K562 (cell line): ENCODE data around the gene TOR1AIP2. TPM values are rescaled to one million over a fixed set of nuclear protein-coding genes. Genes with fewer than 3 reads are reported as not detected.

Experiments used
- ERF ChIP-seq: fragments of 450-650 bp; formaldehyde crosslinking; IDR thresholded peaks from 2 replicates; pipeline ENCODE4 v1.4.0; 2020; ENCODE audit warnings: mild to moderate bottlenecking, mixed read lengths
- ETV1 ChIP-seq: fragments of 450-650 bp; conservative IDR thresholded peaks from 2 replicates; pipeline ENCODE4 v1.6.1; 2016; ENCODE audit warnings: missing genetic modification characterization, control low read depth, low read depth, missing compliant biosample characterization
- LARP7 ChIP-seq: fragments of 450-650 bp; IDR thresholded peaks from 2 replicates; pipeline ENCODE4 v1.6.1; 2016
- OTX1 ChIP-seq: fragments of 450-650 bp; formaldehyde crosslinking; IDR thresholded peaks from 2 replicates; pipeline ENCODE4 v1.4.0; 2022; ENCODE audit warnings: mild to moderate bottlenecking
- PHF8 ChIP-seq: fragments of 200-600 bp; sonication (generic); IDR thresholded peaks from 2 replicates; pipeline ENCODE4 v1.6.1; 2012; ENCODE audit warnings: mixed run types, mild to moderate bottlenecking, inconsistent platforms, low read length, moderate library complexity, borderline replicate concordance
- ZFX ChIP-seq: sonication (generic); formaldehyde crosslinking; IDR thresholded peaks from 2 replicates; pipeline ENCODE4 v1.8.0; 2022; ENCODE audit warnings: mild to moderate bottlenecking, missing genetic modification reagents, moderate library complexity
- ZNF699 ChIP-seq: fragments of 250-450 bp; sonication (Bioruptor Pico); IDR thresholded peaks from 2 replicates; pipeline ENCODE4 v1.8.0; 2021; ENCODE audit warnings: mild to moderate bottlenecking, moderate library complexity; ENCODE audit not compliant: insufficient replicate concordance
- polyA plus RNA-seq, 8 experiments: library from polyadenylated mRNA; depleted of rRNA in 4 of 8; stranded (reverse) in 5 of 8; unstranded in 3 of 8; fragments of >200 nt; fragmentation: Nextera tagmentation in 2 of 8; fragmentation: Illumina TruSeq in 1 of 8; extraction: Ambion mirVana in 2 of 8; extraction: Trizol in 1 of 8; gene quantifications; 2 replicates each; pipeline versions ENCODE4 v1.2.1 to v1.2.3, GENCODE V29; 2011 to 2014; ENCODE audit warnings: inconsistent platforms in 1 of 8, missing spikeins in 1 of 8
- total RNA-seq, 7 experiments: library from RNA; depleted of rRNA in 6 of 7; stranded (reverse); fragments of >200 nt in 6 of 7; fragmentation: Illumina TruSeq in 2 of 7; extraction: Trizol in 2 of 7; gene quantifications; 2 replicates each; pipeline versions ENCODE4 v1.2.1 to v1.2.3, GENCODE V29; 2011 to 2021; ENCODE audit warnings: low replicate concordance in 1 of 7
- TF ChIP-seq, protein P1 (sequence below): fragments of 450-650 bp; formaldehyde crosslinking; IDR thresholded peaks from 2 replicates; pipeline ENCODE4 v1.4.0; 2020; ENCODE audit warnings: mild to moderate bottlenecking, moderate library complexity
- TF ChIP-seq, protein P2 (sequence below): fragments of 450-650 bp; IDR thresholded peaks from 2 replicates; pipeline ENCODE4 v1.6.1; 2018; ENCODE audit not compliant: partially characterized antibody

TOR1AIP2 gene
- total and polyA plus RNA-seq, 9 of the 15 experiments (the other 6 are each of a cell fraction or from before 2014, with no cell fraction given), result 16.7 to 122 (median 41.4) TPM

DNA sequence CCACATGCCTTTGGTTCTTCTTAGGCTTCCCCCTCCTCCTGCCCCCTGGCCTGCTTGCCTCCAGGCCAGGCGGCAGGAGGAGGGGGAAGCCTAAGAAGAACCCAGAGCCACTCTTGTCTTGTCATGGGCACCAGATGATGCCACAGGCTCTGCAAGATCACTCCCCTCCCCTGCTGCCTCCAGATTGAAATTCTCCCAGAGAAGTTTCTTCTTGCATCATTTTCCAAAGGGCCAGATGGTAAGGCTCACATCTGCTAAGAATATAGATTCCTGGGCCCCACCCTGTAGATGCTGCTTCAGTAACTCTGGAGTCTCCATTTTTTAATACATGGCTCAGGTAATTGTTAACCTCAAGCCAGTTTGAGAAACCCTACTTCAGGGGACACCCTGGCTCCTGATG is 73.7 kb downstream of the TOR1AIP2 start (continued):
- TF ChIP-seq, protein P1, sequence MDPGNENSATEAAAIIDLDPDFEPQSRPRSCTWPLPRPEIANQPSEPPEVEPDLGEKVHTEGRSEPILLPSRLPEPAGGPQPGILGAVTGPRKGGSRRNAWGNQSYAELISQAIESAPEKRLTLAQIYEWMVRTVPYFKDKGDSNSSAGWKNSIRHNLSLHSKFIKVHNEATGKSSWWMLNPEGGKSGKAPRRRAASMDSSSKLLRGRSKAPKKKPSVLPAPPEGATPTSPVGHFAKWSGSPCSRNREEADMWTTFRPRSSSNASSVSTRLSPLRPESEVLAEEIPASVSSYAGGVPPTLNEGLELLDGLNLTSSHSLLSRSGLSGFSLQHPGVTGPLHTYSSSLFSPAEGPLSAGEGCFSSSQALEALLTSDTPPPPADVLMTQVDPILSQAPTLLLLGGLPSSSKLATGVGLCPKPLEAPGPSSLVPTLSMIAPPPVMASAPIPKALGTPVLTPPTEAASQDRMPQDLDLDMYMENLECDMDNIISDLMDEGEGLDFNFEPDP (CRISPR knock-in tag), result no peak
- TF ChIP-seq OTX1, result no peak
- no peak for TF ChIP-seq ZFX (CRISPR knock-in tag)
- TF ChIP-seq ETV1 (tag), result no peak
- no peak for TF ChIP-seq ERF (CRISPR knock-in tag)
- no peak for TF ChIP-seq ZNF699
- no peak for TF ChIP-seq LARP7
- TF ChIP-seq, protein P2, sequence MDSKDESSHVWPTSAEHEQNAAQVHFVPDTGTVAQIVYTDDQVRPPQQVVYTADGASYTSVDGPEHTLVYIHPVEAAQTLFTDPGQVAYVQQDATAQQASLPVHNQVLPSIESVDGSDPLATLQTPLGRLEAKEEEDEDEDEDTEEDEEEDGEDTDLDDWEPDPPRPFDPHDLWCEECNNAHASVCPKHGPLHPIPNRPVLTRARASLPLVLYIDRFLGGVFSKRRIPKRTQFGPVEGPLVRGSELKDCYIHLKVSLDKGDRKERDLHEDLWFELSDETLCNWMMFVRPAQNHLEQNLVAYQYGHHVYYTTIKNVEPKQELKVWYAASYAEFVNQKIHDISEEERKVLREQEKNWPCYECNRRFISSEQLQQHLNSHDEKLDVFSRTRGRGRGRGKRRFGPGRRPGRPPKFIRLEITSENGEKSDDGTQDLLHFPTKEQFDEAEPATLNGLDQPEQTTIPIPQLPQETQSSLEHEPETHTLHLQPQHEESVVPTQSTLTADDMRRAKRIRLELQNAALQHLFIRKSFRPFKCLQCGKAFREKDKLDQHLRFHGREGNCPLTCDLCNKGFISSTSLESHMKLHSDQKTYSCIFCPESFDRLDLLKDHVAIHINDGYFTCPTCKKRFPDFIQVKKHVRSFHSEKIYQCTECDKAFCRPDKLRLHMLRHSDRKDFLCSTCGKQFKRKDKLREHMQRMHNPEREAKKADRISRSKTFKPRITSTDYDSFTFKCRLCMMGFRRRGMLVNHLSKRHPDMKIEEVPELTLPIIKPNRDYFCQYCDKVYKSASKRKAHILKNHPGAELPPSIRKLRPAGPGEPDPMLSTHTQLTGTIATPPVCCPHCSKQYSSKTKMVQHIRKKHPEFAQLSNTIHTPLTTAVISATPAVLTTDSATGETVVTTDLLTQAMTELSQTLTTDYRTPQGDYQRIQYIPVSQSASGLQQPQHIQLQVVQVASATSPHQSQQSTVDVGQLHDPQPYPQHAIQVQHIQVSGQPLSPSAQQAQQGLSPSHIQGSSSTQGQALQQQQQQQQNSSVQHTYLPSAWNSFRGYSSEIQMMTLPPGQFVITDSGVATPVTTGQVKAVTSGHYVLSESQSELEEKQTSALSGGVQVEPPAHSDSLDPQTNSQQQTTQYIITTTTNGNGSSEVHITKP, result no peak
- TF ChIP-seq PHF8, result no peak
